PC-9 (cell line): ENCODE results near the gene PSMC1. TPM values are rescaled to one million over a fixed set of nuclear protein-coding genes. Genes with fewer than 3 reads are reported as not detected.
"Not testable (repeated sequence)": the region's sequence is repeated elsewhere in the genome, so short reads cannot be mapped to it uniquely, and the experiment has no call there.

Experiments
- BruUV-seq: library from RNA; stranded (reverse); fragments of 400-500 nt; replicated peaks from 2 replicates; lab custom pipeline; 2021; lab: Mats Ljungman, UMichigan
- CTCF ChIA-PET: fragments of 300-600 bp; sonication (Branson Sonifier 250); formaldehyde crosslinking; loops from one replicate; lab custom pipeline; 2022; ENCODE audit warnings: antibody characterized with exemption; lab: Charles Lee
- POLR2A ChIA-PET: fragments of 300-600 bp; sonication (Branson Sonifier 250); formaldehyde crosslinking; loops from one replicate; lab custom pipeline; 2022; ENCODE audit warnings: antibody characterized with exemption; ENCODE audit not compliant: unreplicated experiment; lab: Charles Lee
- DNase-seq, 2 experiments: peaks; one replicate each; pipeline versions ENCODE4 v3.0.0 to v3.0.0-alpha.2; 2015 to 2022; ENCODE audit warnings: mixed read lengths in 1 of 2
- H2AFZ ChIP-seq: fragments of 200-600 bp; sonication (generic); 2 replicates; pipeline ENCODE4 v1.8.1; 2017; ENCODE audit warnings: antibody characterized with exemption
- H3F3A ChIP-seq: fragments of 200-600 bp; sonication (generic); 2 replicates; pipeline ENCODE4 v1.8.1; 2017; ENCODE audit warnings: antibody characterized with exemption, mild to moderate bottlenecking, low read depth; ENCODE audit not compliant: insufficient read depth
- H3K27ac ChIP-seq: fragments of 200-600 bp; sonication (generic); 2 replicates; pipeline ENCODE4 v1.6.1; 2016; ENCODE audit warnings: mixed run types
- H3K27me3 ChIP-seq: fragments of 200-600 bp; sonication (generic); 2 replicates; pipeline ENCODE4 v1.6.1; 2016; ENCODE audit warnings: low read depth, mixed run types; ENCODE audit not compliant: insufficient read depth
- H3K36me3 ChIP-seq: fragments of 200-600 bp; sonication (generic); 2 replicates; pipeline ENCODE4 v1.6.1; 2016; ENCODE audit warnings: low read depth, mixed run types
- H3K4me1 ChIP-seq: fragments of 200-600 bp; sonication (generic); replicated peaks from 2 replicates; pipeline ENCODE4 v1.6.1; 2016; ENCODE audit warnings: mixed run types; ENCODE audit not compliant: insufficient read depth
- H3K4me2 ChIP-seq: fragments of 200-600 bp; sonication (generic); 2 replicates; pipeline ENCODE4 v1.6.1; 2017; ENCODE audit warnings: mixed run types
- H3K4me3 ChIP-seq: fragments of 200-600 bp; sonication (generic); 2 replicates; pipeline ENCODE4 v1.6.1; 2016; ENCODE audit warnings: mixed run types
- H3K79me2 ChIP-seq: fragments of 200-600 bp; sonication (generic); 2 replicates; pipeline ENCODE4 v1.6.1; 2017; ENCODE audit warnings: low read depth, mixed run types
- H3K9me2 ChIP-seq: fragments of 200-600 bp; sonication (generic); 2 replicates; pipeline ENCODE4 v1.8.1; 2017; ENCODE audit warnings: mild to moderate bottlenecking; ENCODE audit not compliant: insufficient read depth
- H3K9me3 ChIP-seq: fragments of 200-600 bp; sonication (generic); 2 replicates; pipeline ENCODE4 v1.8.1; 2016; ENCODE audit warnings: low read depth; ENCODE audit not compliant: insufficient read depth
- H4K20me1 ChIP-seq: fragments of 200-600 bp; sonication (generic); 2 replicates; pipeline ENCODE4 v1.8.1; 2017; ENCODE audit not compliant: insufficient read depth
- CTCF ChIP-seq: fragments of 200-600 bp; sonication (generic); conservative IDR thresholded peaks from 2 replicates; pipeline ENCODE4 v1.6.1; 2017; ENCODE audit warnings: mixed run types, antibody characterized with exemption, mild to moderate bottlenecking, moderate library complexity
- EZH2 ChIP-seq: fragments of 200-600 bp; sonication (generic); IDR thresholded peaks from 2 replicates; pipeline ENCODE4 v1.8.0; 2017; ENCODE audit warnings: antibody characterized with exemption, low read depth
- intact Hi-C: fragments of 100-400 bp; cut with micrococcal nuclease; formaldehyde crosslinking; loops from one replicate; pipeline ENCODE4 v1.10.0; 2022; ENCODE audit not compliant: unreplicated experiment
- total RNA-seq: library from RNA; stranded (reverse); gene quantifications from 2 replicates; pipeline ENCODE4 v1.2.3, GENCODE V29; 2021

PSMC1 gene
- total RNA-seq, 1 experiment from 2014 or later = 50.8 TPM

DNA sequence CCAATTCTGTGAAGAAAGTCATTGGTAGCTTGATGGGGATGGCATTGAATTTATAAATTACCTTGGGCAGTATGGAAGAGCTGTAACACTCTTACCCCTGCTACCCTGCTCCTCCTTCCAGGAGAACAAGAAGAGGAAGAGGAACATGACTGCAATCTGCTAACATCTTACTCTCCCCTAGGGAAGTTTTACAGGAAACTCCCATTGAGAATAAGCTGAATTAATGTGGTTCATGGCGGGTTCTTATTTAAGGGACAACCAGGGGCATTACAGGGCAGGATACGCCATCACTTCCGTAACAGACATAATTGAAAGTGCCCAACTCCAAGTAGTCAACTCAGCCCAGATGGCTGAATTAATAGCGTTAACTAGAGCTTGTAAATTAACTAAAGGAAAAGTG is 9.4 kb upstream of the PSMC1 start:
- H3K27me3 ChIP-seq = peaks cover 23% of the 10 kb centered on the region; the same call in 1 of the 2 replicates
- H3K9me2 ChIP-seq = no peaks in the 10 kb centered on the region
- no peaks in the 10 kb centered on the region for H4K20me1 ChIP-seq
- H2AFZ ChIP-seq = no peak overlapping the region
- no peak overlapping the region for H3K4me2 ChIP-seq
- no peak for DNase-seq
- no TSS peak for BruUV-seq
- TF ChIP-seq EZH2 = no peak
- no peak for TF ChIP-seq CTCF
- H3K79me2 ChIP-seq = no peaks in the 10 kb centered on the region
- no peak overlapping the region for H3K4me3 ChIP-seq
- no peaks in the 10 kb centered on the region for H3F3A ChIP-seq
- no peaks in the 10 kb centered on the region for H3K36me3 ChIP-seq
- ChIA-PET CTCF (no interaction called here), POLR2A (no interaction called here)
- intact Hi-C loops = no loop called here
- no peak overlapping the region for H3K27ac ChIP-seq
- no peaks in the 10 kb centered on the region for H3K4me1 ChIP-seq
- H3K9me3 ChIP-seq = no peaks in the 10 kb centered on the region

GRCh38 chr14:90247441-90247840 is 8.9 kb upstream of the PSMC1 start:
- H3K36me3 ChIP-seq, H3K4me2 ChIP-seq, BruUV-seq, POLR2A ChIA-PET, intact Hi-C loops, H3K79me2 ChIP-seq, H2AFZ ChIP-seq, H3K4me1 ChIP-seq, H4K20me1 ChIP-seq, H3K27ac ChIP-seq, H3K9me3 ChIP-seq, H3K4me3 ChIP-seq, CTCF ChIA-PET, H3K9me2 ChIP-seq, H3F3A ChIP-seq, DNase-seq: not testable (repeated sequence)
- peaks cover 18% of the 10 kb centered on the region; the same call in 1 of the 2 replicates for H3K27me3 ChIP-seq

DNA sequence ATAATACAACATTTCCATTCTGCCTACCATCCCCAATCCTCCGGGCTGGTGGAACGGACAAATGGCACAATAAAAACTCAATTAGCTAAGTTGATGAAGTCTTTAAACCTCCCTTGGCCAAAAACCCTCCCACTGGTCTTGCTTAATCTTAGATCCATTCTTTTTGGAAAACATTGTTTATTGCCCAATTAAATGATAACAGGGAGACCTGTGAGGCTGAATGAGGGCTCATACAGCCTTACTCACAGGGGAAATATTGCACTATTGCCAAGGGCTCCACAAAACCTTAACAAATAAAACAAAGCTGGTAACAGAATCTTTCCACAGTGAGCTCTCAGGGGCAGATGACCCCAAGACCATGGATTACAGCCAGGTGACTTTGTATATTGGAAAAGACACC is 7.8 kb upstream of the PSMC1 start:
- H3K4me1 ChIP-seq = no peaks in the 10 kb centered on the region
- TF ChIP-seq EZH2 (no peak), CTCF (no peak)
- ChIA-PET POLR2A (no interaction called here), CTCF (no interaction called here)
- no peaks in the 10 kb centered on the region for H3K9me3 ChIP-seq
- intact Hi-C loops = no loop called here
- no peaks in the 10 kb centered on the region for H3K36me3 ChIP-seq
- H3K27me3 ChIP-seq = peaks cover 13% of the 10 kb centered on the region; the same call in 1 of the 2 replicates
- H2AFZ ChIP-seq = no peak overlapping the region
- no peaks in the 10 kb centered on the region for H3F3A ChIP-seq
- H4K20me1 ChIP-seq = no peaks in the 10 kb centered on the region
- H3K9me2 ChIP-seq = no peaks in the 10 kb centered on the region
- DNase-seq = no peak
- H3K4me2 ChIP-seq = no peak overlapping the region
- BruUV-seq = no TSS peak
- H3K4me3 ChIP-seq = no peak overlapping the region
- no peaks in the 10 kb centered on the region for H3K79me2 ChIP-seq
- no peak overlapping the region for H3K27ac ChIP-seq

DNA sequence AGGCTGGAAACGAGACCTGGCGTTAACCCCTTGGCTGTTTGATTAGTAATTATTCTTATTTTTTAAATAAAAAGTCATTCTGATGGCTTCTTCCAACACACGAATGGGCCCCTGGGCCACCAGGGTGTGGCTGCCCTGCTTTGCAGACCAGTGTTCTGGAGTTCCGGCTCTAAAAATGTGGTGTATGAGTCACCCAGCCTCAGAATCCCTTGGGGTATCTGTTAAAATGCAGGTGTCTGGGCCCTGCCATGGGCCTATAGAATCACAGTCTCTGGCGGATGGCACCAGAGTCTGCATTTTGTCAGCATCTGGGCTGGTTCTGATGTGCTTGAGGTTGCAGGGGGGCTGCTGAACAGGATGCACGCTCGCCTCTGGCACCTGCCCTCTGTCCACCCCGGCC is 2.5 kb upstream of the PSMC1 start:
- intact Hi-C loops = no loop called here
- CTCF ChIA-PET = no interaction called here

More for the DNA sequence above, 2.5 kb upstream of the PSMC1 start:
- Histone ChIP-seq H3K4me1 (peaks cover 13% of the 10 kb centered on the region), H3K27ac (no peak overlapping the region), H4K20me1 (peaks cover 4% of the 10 kb centered on the region; the same call in 1 of the 2 replicates), H2AFZ (no peak overlapping the region), H3K4me3 (no peak overlapping the region), H3F3A (no peaks in the 10 kb centered on the region), H3K36me3 (0 out of 2 replicates have a peak, but pooled peaks cover under 1% of the 10 kb centered on the region), H3K79me2 (peaks cover 27% of the 10 kb centered on the region), H3K4me2 (no peak overlapping the region), H3K9me3 (no peaks in the 10 kb centered on the region), H3K9me2 (no peaks in the 10 kb centered on the region), H3K27me3 (no peaks in the 10 kb centered on the region)
- POLR2A ChIA-PET = no interaction called here
- TF ChIP-seq EZH2 (no peak), CTCF (no peak)
- BruUV-seq = no TSS peak
- no peak for DNase-seq
